Measurements from ENCODE around the gene AIG1.

AIG1 gene

DNA sequence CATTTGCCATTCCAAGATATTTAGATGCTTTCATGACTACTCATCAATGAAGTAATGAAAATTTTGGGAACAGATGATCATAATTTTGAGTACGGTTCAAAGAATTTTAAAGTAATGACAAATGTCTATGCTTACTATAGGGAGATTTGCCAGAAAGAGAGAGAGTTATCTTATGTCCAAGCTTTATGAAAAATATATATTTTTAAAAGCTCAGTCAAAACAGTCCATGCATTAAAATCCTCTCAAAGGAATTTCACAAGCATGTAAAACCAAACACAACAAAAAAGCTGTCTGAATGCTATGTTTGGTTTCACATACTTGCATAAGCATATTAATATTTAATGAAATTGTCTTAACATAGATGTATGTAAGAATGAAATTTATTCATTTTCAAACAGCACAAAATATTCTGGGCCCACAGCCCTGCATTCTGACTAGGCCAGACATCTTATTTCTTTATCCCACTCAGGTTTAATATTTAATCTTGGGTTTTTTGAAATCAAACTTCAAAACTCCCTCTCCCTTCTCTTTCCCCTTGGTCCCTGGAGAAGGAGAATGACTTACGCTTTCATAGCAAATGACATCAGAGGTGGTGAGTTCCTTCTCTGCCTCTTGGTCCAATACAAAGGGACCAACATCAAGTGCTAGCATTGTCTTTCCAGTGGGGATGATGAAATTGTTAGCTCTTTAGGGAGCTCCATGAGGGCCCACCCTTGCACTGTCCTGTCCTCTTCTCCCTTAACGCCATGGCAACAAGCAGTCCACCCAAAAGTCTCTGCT is 295.6 kb downstream of the AIG1 start:
- H3K36me3 ChIP-seq (ENCODE audit: control insufficient read depth, insufficient read depth, low read length) = no peaks in the 10 kb centered on the region
- H3K9me3 ChIP-seq (ENCODE audit: control insufficient read depth, low read length) = no peaks in the 10 kb centered on the region
- H3K4me1 ChIP-seq = no peaks in the 10 kb centered on the region
- H3K27ac ChIP-seq = no peak overlapping the region
- H2AFZ ChIP-seq = no peak overlapping the region
- H3K27me3 ChIP-seq (ENCODE audit: control insufficient read depth, insufficient read depth, low read length) = no peaks in the 10 kb centered on the region
- H3K9ac ChIP-seq = no peak overlapping the region
- H3K4me3 ChIP-seq (ENCODE audit: low read depth, low read length) = no peak overlapping the region
- H3K79me2 ChIP-seq = no peaks in the 10 kb centered on the region
- no peak overlapping the region for H3K4me2 ChIP-seq (ENCODE audit: low read length)
- TF ChIP-seq, protein P1, sequence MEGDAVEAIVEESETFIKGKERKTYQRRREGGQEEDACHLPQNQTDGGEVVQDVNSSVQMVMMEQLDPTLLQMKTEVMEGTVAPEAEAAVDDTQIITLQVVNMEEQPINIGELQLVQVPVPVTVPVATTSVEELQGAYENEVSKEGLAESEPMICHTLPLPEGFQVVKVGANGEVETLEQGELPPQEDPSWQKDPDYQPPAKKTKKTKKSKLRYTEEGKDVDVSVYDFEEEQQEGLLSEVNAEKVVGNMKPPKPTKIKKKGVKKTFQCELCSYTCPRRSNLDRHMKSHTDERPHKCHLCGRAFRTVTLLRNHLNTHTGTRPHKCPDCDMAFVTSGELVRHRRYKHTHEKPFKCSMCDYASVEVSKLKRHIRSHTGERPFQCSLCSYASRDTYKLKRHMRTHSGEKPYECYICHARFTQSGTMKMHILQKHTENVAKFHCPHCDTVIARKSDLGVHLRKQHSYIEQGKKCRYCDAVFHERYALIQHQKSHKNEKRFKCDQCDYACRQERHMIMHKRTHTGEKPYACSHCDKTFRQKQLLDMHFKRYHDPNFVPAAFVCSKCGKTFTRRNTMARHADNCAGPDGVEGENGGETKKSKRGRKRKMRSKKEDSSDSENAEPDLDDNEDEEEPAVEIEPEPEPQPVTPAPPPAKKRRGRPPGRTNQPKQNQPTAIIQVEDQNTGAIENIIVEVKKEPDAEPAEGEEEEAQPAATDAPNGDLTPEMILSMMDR (IDR thresholded peaks at IDR 0.05) = no peak

DNA sequence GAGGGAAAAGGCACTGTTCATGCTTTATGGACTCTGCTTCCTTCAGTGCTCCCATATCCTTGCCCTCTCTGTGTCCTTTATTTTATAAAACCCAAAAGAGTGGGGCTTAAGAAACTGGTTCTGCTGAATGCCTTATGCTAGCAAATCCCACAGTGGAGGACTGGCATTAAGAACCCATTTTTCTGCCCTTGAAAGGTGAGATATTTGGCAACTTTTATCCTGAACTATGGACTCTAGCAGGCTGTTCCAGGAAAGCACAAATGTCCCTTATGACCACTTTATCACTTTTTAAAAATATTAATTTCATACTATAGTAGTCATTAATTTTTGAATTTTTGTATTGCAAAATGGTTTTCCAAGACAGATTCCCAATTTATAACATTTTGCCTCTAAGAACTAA is 296.5 kb downstream of the AIG1 start:
- H3K9ac ChIP-seq = no peak overlapping the region
- no peak overlapping the region for H3K4me3 ChIP-seq (ENCODE audit: low read depth, low read length)
- no peaks in the 10 kb centered on the region for H3K4me1 ChIP-seq
- no peaks in the 10 kb centered on the region for H3K9me3 ChIP-seq (ENCODE audit: control insufficient read depth, low read length)
- no peak overlapping the region for H3K27ac ChIP-seq
- no peaks in the 10 kb centered on the region for H3K27me3 ChIP-seq (ENCODE audit: control insufficient read depth, insufficient read depth, low read length)
- TF ChIP-seq, protein P1 (IDR thresholded peaks at IDR 0.05) = no peak
- no peaks in the 10 kb centered on the region for H3K79me2 ChIP-seq
- H3K4me2 ChIP-seq (ENCODE audit: low read length) = no peak overlapping the region
- no peak overlapping the region for H2AFZ ChIP-seq
- no peaks in the 10 kb centered on the region for H3K36me3 ChIP-seq (ENCODE audit: control insufficient read depth, insufficient read depth, low read length)

DNA sequence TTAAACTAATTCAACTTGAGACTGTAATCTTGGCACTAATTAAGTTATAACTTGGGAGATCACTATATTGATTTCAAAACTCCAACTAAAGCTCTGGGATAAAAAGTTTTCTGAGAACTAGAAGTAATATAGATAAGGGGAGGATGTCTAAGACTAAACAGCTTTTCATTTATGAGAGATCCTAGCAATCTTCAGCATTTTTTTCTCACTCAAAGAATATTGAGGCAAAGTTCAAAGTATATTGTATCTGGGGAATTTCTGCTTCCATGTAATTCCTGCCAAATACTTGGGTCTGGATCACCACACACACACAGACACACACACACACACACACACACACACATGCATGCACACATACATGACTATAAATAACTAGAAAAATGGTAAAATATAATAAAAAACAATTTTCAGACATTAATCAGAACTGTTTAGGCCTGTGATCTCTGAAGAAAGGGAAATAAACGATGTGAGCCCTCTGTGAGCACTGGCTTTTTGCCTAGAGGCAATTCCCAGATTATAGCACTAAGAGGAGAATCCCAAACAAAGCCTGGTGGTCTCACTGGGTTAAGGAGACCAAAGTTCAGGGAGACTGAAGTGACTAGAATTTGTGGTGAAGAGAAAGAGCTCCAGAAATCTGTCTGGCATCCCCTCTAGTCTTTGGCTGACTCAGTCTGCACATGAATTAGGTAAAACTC is 297.0 kb downstream of the AIG1 start:
- no peak overlapping the region for H3K9ac ChIP-seq
- H3K79me2 ChIP-seq = no peaks in the 10 kb centered on the region
- H2AFZ ChIP-seq = no peak overlapping the region
- H3K4me2 ChIP-seq (ENCODE audit: low read length) = no peak overlapping the region
- H3K27me3 ChIP-seq (ENCODE audit: control insufficient read depth, insufficient read depth, low read length) = no peaks in the 10 kb centered on the region
- TF ChIP-seq, protein P1 (IDR thresholded peaks at IDR 0.05) = no peak
- H3K4me1 ChIP-seq = no peaks in the 10 kb centered on the region
- no peaks in the 10 kb centered on the region for H3K36me3 ChIP-seq (ENCODE audit: control insufficient read depth, insufficient read depth, low read length)
- no peak overlapping the region for H3K27ac ChIP-seq
- no peaks in the 10 kb centered on the region for H3K9me3 ChIP-seq (ENCODE audit: control insufficient read depth, low read length)
- no peak overlapping the region for H3K4me3 ChIP-seq (ENCODE audit: low read depth, low read length)

DNA sequence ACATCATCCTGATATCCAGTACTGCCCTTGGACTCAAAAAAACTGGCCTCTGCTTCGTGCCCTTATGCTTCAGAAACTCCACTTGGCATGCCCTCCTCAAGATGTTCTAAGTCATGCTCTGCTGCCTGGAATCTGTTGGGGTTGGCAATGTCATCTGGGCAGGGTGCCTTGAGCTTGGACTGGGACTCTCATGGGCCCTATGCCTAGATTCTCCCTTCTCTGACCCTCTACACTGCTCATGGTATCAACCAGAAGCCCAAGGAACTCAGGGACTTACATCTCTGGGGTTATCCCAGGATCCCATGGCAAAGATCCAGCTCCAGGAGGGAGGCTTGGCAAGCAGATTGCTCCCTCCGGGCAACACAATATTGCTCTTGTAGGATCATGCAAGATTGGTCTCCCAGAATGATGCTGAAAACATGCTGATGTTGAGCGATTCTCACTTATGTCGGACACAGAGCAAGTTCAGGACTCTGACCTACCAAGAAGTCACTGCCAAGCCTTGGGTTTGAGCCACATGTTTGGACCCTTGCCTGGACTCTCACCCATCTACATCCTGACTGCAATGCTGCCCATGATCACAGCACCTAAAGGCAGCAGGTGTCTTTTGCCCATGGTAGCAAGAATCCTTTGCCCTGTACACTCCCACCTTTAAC is 301.0 kb downstream of the AIG1 start:
- Histone ChIP-seq H3K79me2 (no peaks in the 10 kb centered on the region), H3K27ac (no peak overlapping the region), H3K4me2 (ENCODE audit: low read length) (no peak overlapping the region), H3K9ac (no peak overlapping the region), H3K4me3 (ENCODE audit: low read depth, low read length) (no peak overlapping the region), H3K9me3 (ENCODE audit: control insufficient read depth, low read length) (no peaks in the 10 kb centered on the region), H3K27me3 (ENCODE audit: control insufficient read depth, insufficient read depth, low read length) (no peaks in the 10 kb centered on the region), H2AFZ (no peak overlapping the region), H3K36me3 (ENCODE audit: control insufficient read depth, insufficient read depth, low read length) (no peaks in the 10 kb centered on the region), H3K4me1 (no peaks in the 10 kb centered on the region)
- TF ChIP-seq, protein P1 (IDR thresholded peaks at IDR 0.05) = no peak

Measured in parathyroid adenoma (tissue), 2 donors.